ENCODE data around the gene LIF. TPM values are rescaled to one million over a fixed set of nuclear protein-coding genes. Genes with fewer than 3 reads are reported as not detected.

LIF gene
- total RNA-seq, 2 experiments from 2014 or later = 160 to 161 TPM

- peak overlapping the region; percentile 28 for H3K4me3 Mint-ChIP-seq
- TF ChIP-seq CTCF (IDR thresholded peaks at IDR 0.05) = no peak
- DNase-seq = no peak
- no peak for ATAC-seq
- H3K36me3 Mint-ChIP-seq (ENCODE audit: low read depth) = no peaks in the 10 kb centered on the region
- CTCF ChIA-PET = interaction anchor here (1.0 to 1.7 kb wide), 4 partner anchors 10 to 60 kb away, joined by 3 to 6 read pairs (median 4); no protein-coding TSS in a partner anchor
- no peaks in the 10 kb centered on the region for H3K27me3 Mint-ChIP-seq
- intact Hi-C loops (cut with micrococcal nuclease) = no loop called here
- H3K4me1 Mint-ChIP-seq (ENCODE audit: low read depth) = peaks cover 69% of the 10 kb centered on the region
- peak overlapping the region; percentile 89 for H3K27ac Mint-ChIP-seq
- POLR2A ChIA-PET = interaction anchor here (1.0 to 1.9 kb wide), 6 partner anchors 10 to 91 kb away, joined by 3 to 10 read pairs (median 3); no protein-coding TSS in a partner anchor
- H3K9me3 Mint-ChIP-seq = peaks cover 1% of the 10 kb centered on the region
Observed at GRCh38 chr22:30195245-30196140, 51.1 kb downstream of the LIF start.

- ATAC-seq = no peak
- H3K36me3 Mint-ChIP-seq (ENCODE audit: low read depth) = no peaks in the 10 kb centered on the region
- no peak overlapping the region for H3K4me3 Mint-ChIP-seq
- TF ChIP-seq CTCF (IDR thresholded peaks at IDR 0.05) = no peak
- intact Hi-C loops (cut with micrococcal nuclease) = no loop called here
- no peak for DNase-seq
- no peak overlapping the region for H3K27ac Mint-ChIP-seq
- H3K4me1 Mint-ChIP-seq (ENCODE audit: low read depth) = peaks cover 70% of the 10 kb centered on the region
- H3K27me3 Mint-ChIP-seq = no peaks in the 10 kb centered on the region
- ChIA-PET POLR2A (no interaction called here), CTCF (interaction anchor here (1.2 to 3.7 kb wide), 3 partner anchors 8 to 15 kb away, joined by 3 to 16 read pairs (median 3); no protein-coding TSS in a partner anchor)
- peaks cover 1% of the 10 kb centered on the region for H3K9me3 Mint-ChIP-seq
Observed at GRCh38 chr22:30193031-30193775, 53.4 kb downstream of the LIF start.

GRCh38 chr22:30192427-30192826 is 54.1 kb downstream of the LIF start:
- Mint-ChIP-seq H3K4me1 (ENCODE audit: low read depth) (peaks cover 72% of the 10 kb centered on the region), H3K27me3 (no peaks in the 10 kb centered on the region), H3K36me3 (ENCODE audit: low read depth) (no peaks in the 10 kb centered on the region), H3K27ac (peak overlapping the region; percentile 9), H3K4me3 (no peak overlapping the region), H3K9me3 (peaks cover 1% of the 10 kb centered on the region)
- ATAC-seq (no peak), DNase-seq (no peak)
- POLR2A ChIA-PET = no interaction called here
- CTCF ChIA-PET = interaction anchor here (3.7 kb wide), 1 partner anchor 14 kb away, joined by 16 read pairs; no protein-coding TSS in a partner anchor
- TF ChIP-seq CTCF (IDR thresholded peaks at IDR 0.05) = no peak
- intact Hi-C loops (cut with micrococcal nuclease) = no loop called here

- ChIA-PET POLR2A (interaction anchor here (0.6 to 1.8 kb wide), 5 partner anchors 9 to 148 kb away, joined by 3 to 4 read pairs (median 4); no protein-coding TSS in a partner anchor), CTCF (interaction anchor here (0.5 to 3.7 kb wide), 6 partner anchors 8 to 524 kb away, joined by 3 to 16 read pairs (median 3); no protein-coding TSS in a partner anchor)
- Mint-ChIP-seq H3K27me3 (no peaks in the 10 kb centered on the region), H3K27ac (peak overlapping the region; percentile 60), H3K9me3 (peaks cover 1% of the 10 kb centered on the region), H3K4me3 (no peak overlapping the region), H3K36me3 (ENCODE audit: low read depth) (no peaks in the 10 kb centered on the region), H3K4me1 (ENCODE audit: low read depth) (peaks cover 72% of the 10 kb centered on the region)
- intact Hi-C loops (cut with micrococcal nuclease) = no loop called here
- ATAC-seq (no peak), DNase-seq (no peak)
- TF ChIP-seq CTCF (IDR thresholded peaks at IDR 0.05) = no peak
Observed at GRCh38 chr22:30191040-30191701, 55.4 kb downstream of the LIF start.
